Colonic mucosa (tissue), 4 donors: ENCODE results near the gene ECE2. TPM values are rescaled to one million over a fixed set of nuclear protein-coding genes. Genes with fewer than 3 reads are reported as not detected.

Source experiments
- DNase-seq: peaks from one replicate; pipeline ENCODE4 v3.0.0-alpha.2; 2020
- H3K27ac ChIP-seq: fragments of 200-600 bp; one replicate; pipeline ENCODE4 v1.8.0; 2021
- H3K27me3 ChIP-seq: fragments of 200-600 bp; one replicate; pipeline ENCODE4 v1.8.0; 2021
- H3K36me3 ChIP-seq: fragments of 200-600 bp; one replicate; pipeline ENCODE4 v1.8.0; 2021
- H3K4me1 ChIP-seq: fragments of 200-600 bp; one replicate; pipeline ENCODE4 v1.8.0; 2021; ENCODE audit warnings: mild to moderate bottlenecking
- H3K4me3 ChIP-seq: fragments of 200-600 bp; one replicate; pipeline ENCODE4 v1.8.0; 2021
- H3K9ac ChIP-seq, 2 donors: one replicate each; pipeline ENCODE4 v1.7.0; 2013; ENCODE audit warnings: control low read depth in 2 of 2, low read depth in 2 of 2, low read length in 2 of 2
- H3K9me3 ChIP-seq: fragments of 200-600 bp; one replicate; pipeline ENCODE4 v1.8.0; 2021
- intact Hi-C: fragments of 100-400 bp; cut with DNase I; formaldehyde crosslinking; loops from one replicate; pipeline ENCODE4 v1.14.1; 2022
- total RNA-seq, 2 donors: library from RNA; stranded (reverse); fragmentation: NEBNext Ultra II Directional in 1 of 2; extraction: Animal tissue kit (Norgen Biotek cat#: 25700) in 1 of 2; gene quantifications; one replicate each; pipeline ENCODE4 v1.2.1, GENCODE V29; 2021
- TF ChIP-seq, protein P1 (sequence below): fragments of 200-600 bp; IDR thresholded peaks from one replicate; pipeline ENCODE4 v1.8.0; 2022; ENCODE audit warnings: antibody characterized with exemption, mild to moderate bottlenecking
- donor health status: healthy.
- donor health status: DM: no; HTN: no; CAD: no.
- donor health status: DM: no; HTN: no; CAD: no.

ECE2 gene
- total RNA-seq, 2 donors from 2014 or later = 0.37 TPM; not detected in 1

DNA sequence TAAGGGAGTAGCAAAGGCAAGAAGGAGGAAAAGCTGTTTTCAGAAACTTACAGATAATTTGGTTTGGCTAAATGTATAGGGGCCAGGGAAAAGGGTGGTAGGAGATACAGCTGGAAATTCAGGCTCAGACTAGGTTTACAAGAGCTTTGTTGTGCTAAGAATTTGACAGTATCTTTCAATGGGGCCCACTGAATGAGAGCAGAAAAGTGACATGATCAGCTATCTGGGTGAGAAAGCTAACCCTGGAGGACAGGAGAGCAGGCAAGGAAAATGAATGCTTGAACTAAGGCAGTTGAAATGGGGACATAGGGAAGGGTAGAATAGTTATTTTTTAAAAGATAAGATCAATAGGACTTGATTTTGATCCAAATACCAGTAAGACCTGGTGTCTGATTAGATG is 35.8 kb downstream of the ECE2 start:
- Histone ChIP-seq H3K27me3 (no peaks in the 10 kb centered on the region), H3K27ac (no peak overlapping the region), H3K36me3 (peaks cover 8% of the 10 kb centered on the region), H3K4me1 (peaks cover under 1% of the 10 kb centered on the region), H3K4me3 (no peak overlapping the region), H3K9me3 (no peaks in the 10 kb centered on the region), H3K9ac (no peak overlapping the region)
- intact Hi-C loops = no loop called here
- DNase-seq = no peak
- TF ChIP-seq, protein P1, sequence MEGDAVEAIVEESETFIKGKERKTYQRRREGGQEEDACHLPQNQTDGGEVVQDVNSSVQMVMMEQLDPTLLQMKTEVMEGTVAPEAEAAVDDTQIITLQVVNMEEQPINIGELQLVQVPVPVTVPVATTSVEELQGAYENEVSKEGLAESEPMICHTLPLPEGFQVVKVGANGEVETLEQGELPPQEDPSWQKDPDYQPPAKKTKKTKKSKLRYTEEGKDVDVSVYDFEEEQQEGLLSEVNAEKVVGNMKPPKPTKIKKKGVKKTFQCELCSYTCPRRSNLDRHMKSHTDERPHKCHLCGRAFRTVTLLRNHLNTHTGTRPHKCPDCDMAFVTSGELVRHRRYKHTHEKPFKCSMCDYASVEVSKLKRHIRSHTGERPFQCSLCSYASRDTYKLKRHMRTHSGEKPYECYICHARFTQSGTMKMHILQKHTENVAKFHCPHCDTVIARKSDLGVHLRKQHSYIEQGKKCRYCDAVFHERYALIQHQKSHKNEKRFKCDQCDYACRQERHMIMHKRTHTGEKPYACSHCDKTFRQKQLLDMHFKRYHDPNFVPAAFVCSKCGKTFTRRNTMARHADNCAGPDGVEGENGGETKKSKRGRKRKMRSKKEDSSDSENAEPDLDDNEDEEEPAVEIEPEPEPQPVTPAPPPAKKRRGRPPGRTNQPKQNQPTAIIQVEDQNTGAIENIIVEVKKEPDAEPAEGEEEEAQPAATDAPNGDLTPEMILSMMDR = no peak

GRCh38 chr3:184314363-184314699 is 38.5 kb downstream of the ECE2 start, which contains the start of gene EIF4G1:
EIF4G1 (plus strand) TSS chr3:184314606; CDS start chr3:184315797, 1,191 bp downstream.
- intact Hi-C loops = no loop called here
- TF ChIP-seq, protein P1 = no peak

GRCh38 chr3:184314700-184315542 is 39.1 kb downstream of the ECE2 start:
- TF ChIP-seq, protein P1 = no peak
- DNase-seq = peak; percentile 79
- H3K36me3 ChIP-seq = no peaks in the 10 kb centered on the region
- no peaks in the 10 kb centered on the region for H3K9me3 ChIP-seq
- H3K4me3 ChIP-seq = peak overlapping the region; percentile 66
- H3K27ac ChIP-seq = peak overlapping the region; percentile 86
- intact Hi-C loops = no loop called here
- H3K4me1 ChIP-seq = peaks cover 15% of the 10 kb centered on the region
- H3K27me3 ChIP-seq = no peaks in the 10 kb centered on the region
- H3K9ac ChIP-seq = peak overlapping the region; percentile 96 to 97

More at GRCh38 chr3:184314363-184314699, 38.5 kb downstream of the ECE2 start, which contains the start of gene EIF4G1:
- peaks cover 11% of the 10 kb centered on the region for H3K4me1 ChIP-seq
- DNase-seq = peak; percentile 95
- peak within 1 kb of the TSS; percentile 86 for H3K27ac ChIP-seq
- no peaks in the 10 kb centered on the region for H3K27me3 ChIP-seq
- H3K9ac ChIP-seq = peak within 1 kb of the TSS; percentile 96 to 97
- no peaks in the 10 kb centered on the region for H3K9me3 ChIP-seq
- no peaks in the 10 kb centered on the region for H3K36me3 ChIP-seq
- H3K4me3 ChIP-seq = peak within 1 kb of the TSS; percentile 66

- Histone ChIP-seq H3K9ac (peak overlapping the region; percentile 96 to 97), H3K4me3 (peak overlapping the region; percentile 66), H3K27me3 (no peaks in the 10 kb centered on the region), H3K9me3 (no peaks in the 10 kb centered on the region), H3K36me3 (no peaks in the 10 kb centered on the region), H3K27ac (peak overlapping the region; percentile 86), H3K4me1 (peaks cover 15% of the 10 kb centered on the region)
- TF ChIP-seq, protein P1 = no peak
- intact Hi-C loops = no loop called here
- DNase-seq = no peak
Observed at GRCh38 chr3:184315543-184315867, 39.7 kb downstream of the ECE2 start.

- Histone ChIP-seq H3K4me3 (peak overlapping the region; percentile 66), H3K9me3 (no peaks in the 10 kb centered on the region), H3K27ac (peak overlapping the region; percentile 86), H3K9ac (peak overlapping the region; percentile 96 to 97), H3K4me1 (peaks cover 15% of the 10 kb centered on the region), H3K36me3 (no peaks in the 10 kb centered on the region), H3K27me3 (no peaks in the 10 kb centered on the region)
- intact Hi-C loops = no loop called here
- TF ChIP-seq, protein P1 = no peak
- DNase-seq = peak; percentile 33
Observed at GRCh38 chr3:184315871-184316661, 40.2 kb downstream of the ECE2 start.
